ENCODE measurements around the gene TMEM217. TPM values are rescaled to one million over a fixed set of nuclear protein-coding genes. Genes with fewer than 3 reads are reported as not detected.

Gene TMEM217
- total and polyA plus RNA-seq, 2 of the 8 experiments (the other 6 are each of a cell fraction or from before 2014, with no cell fraction given) = 0.60 to 1.1 TPM

DNA sequence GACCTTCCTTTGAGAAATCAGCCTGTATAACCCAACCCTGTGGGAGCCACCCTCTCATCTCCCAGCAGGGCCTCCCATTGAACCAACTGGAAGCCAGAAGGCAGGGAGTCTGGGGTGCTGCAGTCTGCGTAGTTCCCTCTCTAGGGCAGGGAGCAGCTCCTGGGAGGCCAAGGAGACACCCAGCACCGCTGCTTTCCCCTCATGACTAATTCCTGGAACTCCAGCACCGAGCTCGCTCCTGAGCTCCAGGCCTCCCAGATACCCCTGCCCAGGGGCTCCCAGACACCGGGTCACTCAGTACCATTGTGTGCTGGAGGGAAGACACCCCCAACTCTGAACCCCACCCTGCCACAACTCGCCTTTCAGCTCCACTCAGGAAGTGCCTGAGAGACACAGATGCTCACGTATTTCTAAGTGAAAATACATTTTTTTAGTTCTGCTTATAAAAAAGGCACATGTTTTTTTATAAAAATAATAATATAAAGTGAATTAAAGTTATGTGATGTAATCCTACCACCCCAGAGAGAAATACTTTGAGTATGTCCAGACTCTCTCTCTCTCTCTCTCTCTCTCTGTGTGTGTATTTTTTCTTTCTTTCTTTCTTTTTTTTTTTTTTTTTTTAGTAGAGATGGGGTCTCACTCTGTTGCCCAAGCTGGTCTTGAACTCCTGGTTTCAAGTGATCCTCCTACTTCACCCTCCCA lies 70.5 kb downstream of the TMEM217 start:
- TF ChIP-seq SP2 (IDR thresholded peaks at IDR 0.05; ENCODE audit: low read length) (no peak), POU5F1 (IDR thresholded peaks at IDR 0.05; ENCODE audit: low read depth, low read length) (no peak), SP4 (IDR thresholded peaks at IDR 0.05; ENCODE audit: low read length) (no peak), RAD21 (IDR thresholded peaks at IDR 0.05 in 1 of 2, conservative IDR thresholded peaks at IDR 0.05 in 1 of 2; ENCODE audit: low read depth in 2 of 2, low read length in 2 of 2) (no peak), SIRT6 (IDR thresholded peaks at IDR 0.05; ENCODE audit: low read length) (no peak), RXRA (IDR thresholded peaks at IDR 0.05; ENCODE audit: insufficient read depth, low read depth, low read length) (no peak)
- H3K4me3 ChIP-seq (ENCODE audit: extremely low read depth in 1 of 4, insufficient read depth in 2 of 4, low read depth in 3 of 4, low read length in 4 of 4) = no peak overlapping the region
- H4K5ac ChIP-seq (ENCODE audit: insufficient read length, low read depth, low read length) = no peak overlapping the region
- ChIA-PET CTCF (ENCODE audit: partially characterized antibody) (interaction anchor here (1.0 to 34.9 kb wide), 9 partner anchors 12 to 165 kb away, joined by 3 to 866 read pairs (median 4); no protein-coding TSS in a partner anchor), POLR2A (ENCODE audit: partially characterized antibody) (interaction anchor here (1.0 to 1.9 kb wide), 6 partner anchors 10 to 83 kb away, joined by 3 to 8 read pairs (median 4); no protein-coding TSS in a partner anchor)
- no peaks in the 10 kb centered on the region for H3K9me3 ChIP-seq (ENCODE audit: insufficient read depth in 2 of 2, low read depth in 1 of 2, low read length in 1 of 2)
- H3K23me2 ChIP-seq (ENCODE audit: low read depth, low read length) = no peaks in the 10 kb centered on the region
- no peaks in the 10 kb centered on the region for H3K79me2 ChIP-seq (ENCODE audit: control insufficient read depth in 1 of 2, insufficient read depth in 2 of 2, low read length in 2 of 2)
- no peak overlapping the region for H2BK20ac ChIP-seq (ENCODE audit: low read length)
- no peak overlapping the region for H3K56ac ChIP-seq (replicated peaks; ENCODE audit: insufficient read length, low read depth, low read length)
- no peaks in the 10 kb centered on the region; a peak in 2 of 7 replicates for H3K4me1 ChIP-seq (replicated peaks in 1 of 4; ENCODE audit: control insufficient read depth in 3 of 4, insufficient read depth in 4 of 4, low read length in 3 of 4)
- H3K14ac ChIP-seq (ENCODE audit: insufficient read length) = no peak overlapping the region
- no peaks in the 10 kb centered on the region for H3K27me3 ChIP-seq (replicated peaks in 1 of 4; ENCODE audit: control insufficient read depth in 3 of 4, extremely low read depth in 1 of 4, insufficient read depth in 3 of 4, low read length in 3 of 4)
- no peak overlapping the region for H3K4ac ChIP-seq (replicated peaks; ENCODE audit: insufficient read length, low read depth, low read length)
- H2AFZ ChIP-seq (ENCODE audit: low read length) = no peak overlapping the region
- H3K9ac ChIP-seq (replicated peaks in 1 of 4; ENCODE audit: extremely low read depth in 1 of 4, low read depth in 3 of 4, low read length in 3 of 4) = no peak overlapping the region
- H2BK15ac ChIP-seq (ENCODE audit: low read length) = no peak overlapping the region
- no peak overlapping the region for H3K27ac ChIP-seq (ENCODE audit: low read depth, low read length)
- no peaks in the 10 kb centered on the region for H4K20me1 ChIP-seq (replicated peaks in 1 of 2; ENCODE audit: control insufficient read depth in 1 of 2, insufficient read depth in 2 of 2, low read length in 2 of 2)
- peak overlapping the region; percentile 60; the same call in 1 of the 2 replicates for H2BK12ac ChIP-seq (ENCODE audit: low read depth, low read length)
- H3K18ac ChIP-seq (ENCODE audit: extremely low read depth, low read length) = no peak overlapping the region; the same call in 1 of the 2 replicates
- no peak overlapping the region for H3K23ac ChIP-seq (ENCODE audit: insufficient read length)
- H2BK120ac ChIP-seq (replicated peaks; ENCODE audit: low read depth, low read length) = no peak overlapping the region
- DNase-seq (ENCODE audit: low read depth in 1 of 2, low spot score in 2 of 2) (no peak), FAIRE-seq (no peak)
- H4K8ac ChIP-seq (ENCODE audit: extremely low read depth, insufficient read depth, low read length) = peak overlapping the region; percentile 14; the same call in 1 of the 2 replicates
- H4K91ac ChIP-seq (replicated peaks; ENCODE audit: insufficient read length, low read length) = no peak overlapping the region
- H3K36me3 ChIP-seq (ENCODE audit: control insufficient read depth in 2 of 4, insufficient read depth in 4 of 4, low read length in 3 of 4) = no peaks in the 10 kb centered on the region
- H2BK5ac ChIP-seq (ENCODE audit: low read depth, low read length) = no peak overlapping the region
- no peak overlapping the region for H2AK5ac ChIP-seq (ENCODE audit: low read depth, low read length)
- WGBS, 2 experiments (ENCODE audit: extremely low coverage in 1 of 2, insufficient coverage in 1 of 2, insufficient read length in 1 of 2, insufficient replicate concordance in 2 of 2, low coverage in 1 of 2, low lambda C conversion rate in 2 of 2, missing lambda C conversion rate in 1 of 2) = 92% methylated on average over 7 of the region's 7 CpGs; no CpG with 5 or more reads in 1 of the 2 experiments
- no peak overlapping the region for H3K4me2 ChIP-seq (ENCODE audit: insufficient read depth in 1 of 2, low read depth in 2 of 2, low read length in 2 of 2)
- no peaks in the 10 kb centered on the region for H3K79me1 ChIP-seq (ENCODE audit: low read depth, low read length)
